ENCODE results near the gene KAZN. TPM values are rescaled to one million over a fixed set of nuclear protein-coding genes. Genes with fewer than 3 reads are reported as not detected.

The KAZN gene
- total RNA-seq, 1 donor from 2014 or later: 33.5 TPM

DNA sequence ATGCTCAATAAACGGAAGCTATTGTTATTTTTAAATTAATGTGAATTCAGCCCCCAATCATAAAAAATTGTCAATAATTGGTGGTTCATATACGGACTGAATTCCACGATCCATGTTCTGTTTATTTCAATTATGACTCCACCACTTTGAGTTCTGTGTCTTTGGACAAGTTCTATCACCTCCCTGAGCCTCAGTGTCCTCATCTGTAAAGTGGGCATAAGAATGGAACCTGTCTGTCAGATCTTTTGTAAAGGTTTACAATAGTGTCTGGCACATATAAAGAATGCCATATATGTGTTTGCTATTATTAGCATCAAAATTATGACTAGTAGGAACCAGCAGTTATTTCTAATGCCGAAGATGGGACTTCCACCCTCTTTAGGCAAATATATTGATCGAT is 183.3 kb downstream of the KAZN start:
- H3K4me1 ChIP-seq: no peaks in the 10 kb centered on the region
- ATAC-seq: no peak
- intact Hi-C loops (cut with DNase I): loop anchor here (10.0 kb wide), 1 partner anchor 263 kb away; no protein-coding TSS in a partner anchor
- H3K36me3 ChIP-seq: no peaks in the 10 kb centered on the region
- H3K4me3 ChIP-seq: no peak overlapping the region
- no peaks in the 10 kb centered on the region for H3K27me3 ChIP-seq
- H3K9me3 ChIP-seq: no peaks in the 10 kb centered on the region
- DNase-seq: no peak
- no peak overlapping the region for H3K27ac ChIP-seq
- TF ChIP-seq, protein P1, sequence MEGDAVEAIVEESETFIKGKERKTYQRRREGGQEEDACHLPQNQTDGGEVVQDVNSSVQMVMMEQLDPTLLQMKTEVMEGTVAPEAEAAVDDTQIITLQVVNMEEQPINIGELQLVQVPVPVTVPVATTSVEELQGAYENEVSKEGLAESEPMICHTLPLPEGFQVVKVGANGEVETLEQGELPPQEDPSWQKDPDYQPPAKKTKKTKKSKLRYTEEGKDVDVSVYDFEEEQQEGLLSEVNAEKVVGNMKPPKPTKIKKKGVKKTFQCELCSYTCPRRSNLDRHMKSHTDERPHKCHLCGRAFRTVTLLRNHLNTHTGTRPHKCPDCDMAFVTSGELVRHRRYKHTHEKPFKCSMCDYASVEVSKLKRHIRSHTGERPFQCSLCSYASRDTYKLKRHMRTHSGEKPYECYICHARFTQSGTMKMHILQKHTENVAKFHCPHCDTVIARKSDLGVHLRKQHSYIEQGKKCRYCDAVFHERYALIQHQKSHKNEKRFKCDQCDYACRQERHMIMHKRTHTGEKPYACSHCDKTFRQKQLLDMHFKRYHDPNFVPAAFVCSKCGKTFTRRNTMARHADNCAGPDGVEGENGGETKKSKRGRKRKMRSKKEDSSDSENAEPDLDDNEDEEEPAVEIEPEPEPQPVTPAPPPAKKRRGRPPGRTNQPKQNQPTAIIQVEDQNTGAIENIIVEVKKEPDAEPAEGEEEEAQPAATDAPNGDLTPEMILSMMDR (IDR thresholded peaks at IDR 0.05): no peak

GRCh38 chr1:14782741-14783591 is 184.5 kb downstream of the KAZN start:
- H3K4me3 ChIP-seq: no peak overlapping the region
- H3K36me3 ChIP-seq: no peaks in the 10 kb centered on the region
- no peaks in the 10 kb centered on the region for H3K27me3 ChIP-seq
- H3K9me3 ChIP-seq: no peaks in the 10 kb centered on the region
- H3K4me1 ChIP-seq: no peaks in the 10 kb centered on the region
- DNase-seq: no peak
- H3K27ac ChIP-seq: no peak overlapping the region
- no peak for ATAC-seq
- intact Hi-C loops (cut with DNase I): loop anchor here (10.0 kb wide), 1 partner anchor 262 kb away; no protein-coding TSS in a partner anchor
- TF ChIP-seq, protein P1 (IDR thresholded peaks at IDR 0.05): no peak

DNA sequence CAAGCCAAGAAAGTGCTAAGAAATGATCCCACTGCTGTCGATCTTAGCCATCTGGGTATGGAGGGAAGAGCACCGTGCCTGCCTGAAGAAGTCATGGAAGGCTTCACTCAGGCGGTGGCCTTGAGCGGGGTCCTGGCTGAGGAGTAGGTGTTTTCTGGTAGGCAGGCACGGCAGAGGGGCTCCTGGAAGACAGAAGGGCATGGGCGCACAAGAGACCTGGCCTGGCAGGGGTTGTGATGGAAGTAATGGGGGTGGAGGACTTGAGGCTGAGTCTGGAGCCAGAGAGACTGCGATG is 185.1 kb downstream of the KAZN start:
- H3K36me3 ChIP-seq: no peaks in the 10 kb centered on the region
- ATAC-seq (no peak), DNase-seq (no peak)
- intact Hi-C loops (cut with DNase I): loop anchor here (10.0 kb wide), 1 partner anchor 261 kb away; no protein-coding TSS in a partner anchor
- H3K9me3 ChIP-seq: no peaks in the 10 kb centered on the region
- no peaks in the 10 kb centered on the region for H3K4me1 ChIP-seq
- H3K27me3 ChIP-seq: no peaks in the 10 kb centered on the region
- H3K27ac ChIP-seq: no peak overlapping the region
- TF ChIP-seq, protein P1 (IDR thresholded peaks at IDR 0.05): no peak
- H3K4me3 ChIP-seq: no peak overlapping the region

- ATAC-seq (no peak), DNase-seq (no peak)
- Histone ChIP-seq H3K27me3 (no peaks in the 10 kb centered on the region), H3K27ac (no peak overlapping the region), H3K36me3 (no peaks in the 10 kb centered on the region), H3K4me1 (no peaks in the 10 kb centered on the region), H3K4me3 (no peak overlapping the region), H3K9me3 (no peaks in the 10 kb centered on the region)
- TF ChIP-seq, protein P1 (IDR thresholded peaks at IDR 0.05): no peak
- intact Hi-C loops (cut with DNase I): loop anchor here (10.0 kb wide), 1 partner anchor 260 kb away; no protein-coding TSS in a partner anchor
Measured at GRCh38 chr1:14784790-14785773, 186.6 kb downstream of the KAZN start.

DNA sequence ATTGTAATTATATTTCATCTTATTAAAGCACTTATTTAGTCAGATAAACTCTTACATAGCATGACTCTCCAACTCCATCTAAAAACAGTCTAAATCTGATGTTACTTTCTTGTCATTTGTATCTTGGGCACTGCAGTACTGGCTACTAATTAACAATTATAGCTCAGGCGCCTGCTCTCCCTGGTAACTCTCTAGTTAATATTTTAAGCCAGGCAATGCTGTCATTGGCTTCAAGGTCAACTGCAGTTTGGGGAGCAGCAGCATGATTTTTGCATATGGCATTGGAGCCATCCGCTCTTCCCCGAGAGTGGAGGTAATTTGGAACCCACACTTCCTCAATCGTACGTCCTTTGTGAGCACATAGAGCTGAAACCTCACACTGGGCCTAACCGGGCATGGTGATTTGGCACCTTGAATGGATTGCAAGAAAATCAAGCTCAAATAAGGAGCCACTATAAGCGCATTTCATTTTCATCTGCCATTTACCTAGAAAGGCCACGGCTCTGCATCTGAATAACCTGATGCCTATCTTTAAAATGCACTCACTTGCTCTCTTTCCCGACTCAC is 187.7 kb downstream of the KAZN start:
- H3K4me3 ChIP-seq: no peak overlapping the region
- no peaks in the 10 kb centered on the region for H3K36me3 ChIP-seq
- H3K27ac ChIP-seq: no peak overlapping the region
- intact Hi-C loops (cut with DNase I): loop anchor here (10.0 kb wide), 1 partner anchor 259 kb away; no protein-coding TSS in a partner anchor
- no peaks in the 10 kb centered on the region for H3K4me1 ChIP-seq
- TF ChIP-seq, protein P1 (IDR thresholded peaks at IDR 0.05): no peak
- H3K27me3 ChIP-seq: no peaks in the 10 kb centered on the region
- DNase-seq: no peak
- ATAC-seq: no peak
- H3K9me3 ChIP-seq: no peaks in the 10 kb centered on the region

Measured in upper lobe of right lung (tissue), 1 donor.